A673 (cell line): Measurements from ENCODE around the gene SLC14A1.

Experiments used
- CTCF ChIP-seq: fragments of 300-800, 200-600 bp; sonication (generic); conservative IDR thresholded peaks from 2 replicates; pipeline ENCODE4 v1.5.1; 2017; ENCODE audit warnings: low read depth, mild to moderate bottlenecking, antibody characterized with exemption, low read length, moderate library complexity, mixed read lengths
- EZH2 ChIP-seq: fragments of 200-600 bp; sonication (generic); IDR thresholded peaks from 2 replicates; pipeline ENCODE4 v1.6.1; 2017; ENCODE audit warnings: borderline replicate concordance, low read depth, mild to moderate bottlenecking, mixed read lengths, antibody characterized with exemption, low read length; ENCODE audit not compliant: poor library complexity, severe bottlenecking

- TF ChIP-seq EZH2 (no peak), CTCF (no peak)
Observed at GRCh38 chr18:45787346-45787745, 63.4 kb downstream of the SLC14A1 start.
